Natural killer cell (primary cell): ENCODE measurements around the gene TMEM14A. TPM values are rescaled to one million over a fixed set of nuclear protein-coding genes. Genes with fewer than 3 reads are reported as not detected.

ENCODE experiments used
- ATAC-seq, 3 donors: fragments of 150-1000 bp in 2 of 3; fragments of 200-7000 bp in 1 of 3; cut with Tn5 transposase; 1 replicate in 1 of 3; 2 replicates in 2 of 3; pipeline ENCODE4 v1.10.0; 2021; ENCODE audit warnings: mild to moderate bottlenecking in 2 of 3, moderate library complexity in 2 of 3
- DNase-seq, 2 donors: peaks; one replicate each; pipeline versions ENCODE4 v3.0.0 to v3.0.0-alpha.2; 2013 to 2021; ENCODE audit warnings: mixed read lengths in 1 of 2
- H3K27ac ChIP-seq: one replicate; pipeline ENCODE4 v1.5.1; 2013; ENCODE audit warnings: mild to moderate bottlenecking, low read length
- H3K27me3 ChIP-seq: one replicate; pipeline ENCODE4 v1.6.1; 2013; ENCODE audit warnings: low read length; ENCODE audit not compliant: control insufficient read depth, insufficient read depth
- H3K36me3 ChIP-seq: one replicate; pipeline ENCODE4 v1.6.1; 2013; ENCODE audit warnings: low read length; ENCODE audit not compliant: control insufficient read depth, insufficient read depth
- H3K4me1 ChIP-seq: one replicate; pipeline ENCODE4 v1.6.1; 2013; ENCODE audit warnings: low read length; ENCODE audit not compliant: control insufficient read depth, insufficient read depth
- H3K4me3 ChIP-seq: one replicate; pipeline ENCODE4 v1.5.1; 2013; ENCODE audit warnings: low read length
- H3K9me3 ChIP-seq: one replicate; pipeline ENCODE4 v1.6.1; 2013; ENCODE audit warnings: low read length; ENCODE audit not compliant: control insufficient read depth, insufficient read depth
- H3K27ac Mint-ChIP-seq, 2 donors: one replicate each; pipeline ENCODE4 v1.8.0; 2022; ENCODE audit warnings: mild to moderate bottlenecking in 2 of 2, mixed read lengths in 2 of 2, moderate library complexity in 1 of 2
- H3K27me3 Mint-ChIP-seq, 2 donors: one replicate each; pipeline ENCODE4 v1.8.0; 2022; ENCODE audit warnings: low read depth in 2 of 2, mixed read lengths in 2 of 2
- H3K36me3 Mint-ChIP-seq: one replicate; pipeline ENCODE4 v1.8.0; 2022; ENCODE audit warnings: mixed read lengths
- H3K4me1 Mint-ChIP-seq, 2 donors: one replicate each; pipeline ENCODE4 v1.8.0; 2022; ENCODE audit warnings: mixed read lengths in 2 of 2
- H3K4me3 Mint-ChIP-seq: one replicate; pipeline ENCODE4 v1.8.0; 2022; ENCODE audit warnings: mild to moderate bottlenecking, moderate library complexity, mixed read lengths
- H3K9me3 Mint-ChIP-seq, 2 donors: one replicate each; pipeline ENCODE4 v1.8.0; 2022; ENCODE audit warnings: mixed read lengths in 2 of 2
- CTCF ChIP-seq: fragments of 200-600 bp; IDR thresholded peaks from one replicate; pipeline ENCODE4 v1.8.0; 2022; ENCODE audit warnings: antibody characterized with exemption
- WGBS: methylation state at CpG from one replicate; pipeline ENCODE4 v1.1.7; 2013; ENCODE audit warnings: missing lambda C conversion rate; ENCODE audit not compliant: insufficient coverage; 5-methylcytosine and 5-hydroxymethylcytosine counted together
- intact Hi-C: fragments of 100-400 bp; cut with micrococcal nuclease; formaldehyde crosslinking; loops from one replicate; pipeline ENCODE4 v1.14.2; 2022
- total RNA-seq, 4 donors: library from RNA; stranded (reverse); fragments of 120-200 nt in 1 of 4; gene quantifications; one replicate each; pipeline versions ENCODE4 v1.2.3 to v1.2.4, GENCODE V29; 2013 to 2022

TMEM14A gene
- total RNA-seq, 3 donors from 2014 or later (not counting 1 experiment from before 2014, with no cell fraction given) = 4.8 to 5.6 (median 5.3) TPM

GRCh38 chr6:52718550-52718949 lies 47.6 kb downstream of the TMEM14A start:
- no peak overlapping the region for H3K4me3 ChIP-seq
- H3K4me1 ChIP-seq = no peaks in the 10 kb centered on the region
- no peaks in the 10 kb centered on the region for H3K9me3 ChIP-seq
- intact Hi-C loops = no loop called here
- DNase-seq (no peak), ATAC-seq (no peak)
- Mint-ChIP-seq H3K36me3 (no peaks in the 10 kb centered on the region), H3K27me3 (peaks cover 5 to 16% of the 10 kb centered on the region in 2 donors), H3K9me3 (no peaks in the 10 kb centered on the region), H3K4me1 (no peaks in the 10 kb centered on the region), H3K27ac (no peak overlapping the region), H3K4me3 (no peak overlapping the region)
- no peak for TF ChIP-seq CTCF
- no peak overlapping the region for H3K27ac ChIP-seq
- H3K36me3 ChIP-seq = no peaks in the 10 kb centered on the region
- H3K27me3 ChIP-seq = no peaks in the 10 kb centered on the region

GRCh38 chr6:52720321-52720720 lies 49.4 kb downstream of the TMEM14A start:
- H3K4me1 Mint-ChIP-seq = peaks cover 0 to 6% of the 10 kb centered on the region in 2 donors
- Histone ChIP-seq H3K36me3 (no peaks in the 10 kb centered on the region), H3K27ac (no peak overlapping the region), H3K4me1 (no peaks in the 10 kb centered on the region), H3K9me3 (no peaks in the 10 kb centered on the region), H3K27me3 (no peaks in the 10 kb centered on the region), H3K4me3 (no peak overlapping the region)
- intact Hi-C loops = no loop called here
- peaks cover 7 to 16% of the 10 kb centered on the region in 2 donors for H3K27me3 Mint-ChIP-seq
- ATAC-seq (no peak), DNase-seq (no peak)
- no peak for TF ChIP-seq CTCF
- 85% methylated on average over 2 of the region's 2 CpGs for WGBS
- H3K36me3 Mint-ChIP-seq = no peaks in the 10 kb centered on the region
- no peaks in the 10 kb centered on the region for H3K9me3 Mint-ChIP-seq
- H3K4me3 Mint-ChIP-seq = no peak overlapping the region
- no peak overlapping the region for H3K27ac Mint-ChIP-seq

GRCh38 chr6:52724042-52724405 lies 53.1 kb downstream of the TMEM14A start:
- Histone ChIP-seq H3K4me3 (no peak overlapping the region), H3K36me3 (no peaks in the 10 kb centered on the region), H3K27me3 (no peaks in the 10 kb centered on the region), H3K9me3 (no peaks in the 10 kb centered on the region), H3K27ac (no peak overlapping the region), H3K4me1 (no peaks in the 10 kb centered on the region)
- Mint-ChIP-seq H3K4me1 (peaks cover 0 to 6% of the 10 kb centered on the region in 2 donors), H3K9me3 (no peaks in the 10 kb centered on the region), H3K36me3 (no peaks in the 10 kb centered on the region), H3K27ac (no peak overlapping the region), H3K4me3 (no peak overlapping the region), H3K27me3 (peaks cover 2 to 9% of the 10 kb centered on the region in 2 donors)
- ATAC-seq (no peak), DNase-seq (no peak)
- 83% methylated on average over 2 of the region's 2 CpGs for WGBS
- intact Hi-C loops = no loop called here
- TF ChIP-seq CTCF = no peak

- Mint-ChIP-seq H3K4me1 (peaks cover 0 to 6% of the 10 kb centered on the region in 2 donors), H3K4me3 (no peak overlapping the region), H3K27ac (no peak overlapping the region), H3K27me3 (peaks cover 2 to 9% of the 10 kb centered on the region in 2 donors), H3K9me3 (no peaks in the 10 kb centered on the region), H3K36me3 (no peaks in the 10 kb centered on the region)
- H3K27ac ChIP-seq = no peak overlapping the region
- no peaks in the 10 kb centered on the region for H3K27me3 ChIP-seq
- intact Hi-C loops = no loop called here
- H3K9me3 ChIP-seq = no peaks in the 10 kb centered on the region
- WGBS = 72% methylated on average over 13 of the region's 13 CpGs
- peak; percentile 23 to 61 for DNase-seq
- no peaks in the 10 kb centered on the region for H3K36me3 ChIP-seq
- TF ChIP-seq CTCF = peak; percentile 49
- no peak overlapping the region for H3K4me3 ChIP-seq
- no peaks in the 10 kb centered on the region for H3K4me1 ChIP-seq
- ATAC-seq = peak; percentile 74 to 89 (median 77)
These were observed 53.7 kb downstream of the TMEM14A start for GRCh38 chr6:52724406-52725121.
